ENCODE measurements around the gene ANKS1B.

- TF ChIP-seq, protein P1, sequence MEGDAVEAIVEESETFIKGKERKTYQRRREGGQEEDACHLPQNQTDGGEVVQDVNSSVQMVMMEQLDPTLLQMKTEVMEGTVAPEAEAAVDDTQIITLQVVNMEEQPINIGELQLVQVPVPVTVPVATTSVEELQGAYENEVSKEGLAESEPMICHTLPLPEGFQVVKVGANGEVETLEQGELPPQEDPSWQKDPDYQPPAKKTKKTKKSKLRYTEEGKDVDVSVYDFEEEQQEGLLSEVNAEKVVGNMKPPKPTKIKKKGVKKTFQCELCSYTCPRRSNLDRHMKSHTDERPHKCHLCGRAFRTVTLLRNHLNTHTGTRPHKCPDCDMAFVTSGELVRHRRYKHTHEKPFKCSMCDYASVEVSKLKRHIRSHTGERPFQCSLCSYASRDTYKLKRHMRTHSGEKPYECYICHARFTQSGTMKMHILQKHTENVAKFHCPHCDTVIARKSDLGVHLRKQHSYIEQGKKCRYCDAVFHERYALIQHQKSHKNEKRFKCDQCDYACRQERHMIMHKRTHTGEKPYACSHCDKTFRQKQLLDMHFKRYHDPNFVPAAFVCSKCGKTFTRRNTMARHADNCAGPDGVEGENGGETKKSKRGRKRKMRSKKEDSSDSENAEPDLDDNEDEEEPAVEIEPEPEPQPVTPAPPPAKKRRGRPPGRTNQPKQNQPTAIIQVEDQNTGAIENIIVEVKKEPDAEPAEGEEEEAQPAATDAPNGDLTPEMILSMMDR (IDR thresholded peaks at IDR 0.05; ENCODE audit: low read depth, low read length, missing input control) = no peak
- TF ChIP-seq RAD21 (IDR thresholded peaks at IDR 0.05) = no peak
- no peak for TF ChIP-seq YY1 (IDR thresholded peaks at IDR 0.05)
- no peak for TF ChIP-seq JUND (IDR thresholded peaks at IDR 0.05)
- TF ChIP-seq ZBTB33 (IDR thresholded peaks at IDR 0.05) = no peak
- TF ChIP-seq MAX (IDR thresholded peaks at IDR 0.05) = no peak
- TF ChIP-seq RXRA (IDR thresholded peaks at IDR 0.05) = no peak
- TF ChIP-seq TAF1 (conservative IDR thresholded peaks at IDR 0.05) = no peak
- TF ChIP-seq FOXA1 (IDR thresholded peaks at IDR 0.05) = no peak
Observed at GRCh38 chr12:99981639-99982190, 3.0 kb downstream of the ANKS1B start.
